ENCODE data around the gene XPC. TPM values are rescaled to one million over a fixed set of nuclear protein-coding genes. Genes with fewer than 3 reads are reported as not detected.

The XPC gene
- total RNA-seq, 4 donors from 2014 or later, result 14.4 to 47.9 (median 30.0) TPM

GRCh38 chr3:14199641-14200040 lies 21.2 kb upstream of the XPC start:
- intact Hi-C loops (cut with DNase I), result loop anchor here (5.0 to 10.0 kb wide), 2 partner anchors 55 to 268 kb away; no protein-coding TSS in a partner anchor
- no peaks in the 10 kb centered on the region for H3K9me3 ChIP-seq
- TF ChIP-seq POLR2A (IDR thresholded peaks at IDR 0.05) (no peak), CTCF (IDR thresholded peaks at IDR 0.05) (peak in 1 of 6 experiments; percentile 23)
- H3K4me1 ChIP-seq, result peaks cover 20 to 73% (median 43%) of the 10 kb centered on the region in 3 donors
- DNase-seq, result no peak
- WGBS, 2 donors, result 50 to 62% methylated on average over 4 of the region's 4 CpGs
- H3K4me3 ChIP-seq, result no peak overlapping the region
- H3K36me3 ChIP-seq, result peaks cover 0 to 35% (median 0%) of the 10 kb centered on the region in 3 donors
- H3K27ac ChIP-seq, result peak overlapping the region; percentile 41 to 77 (median 68)
- no peaks in the 10 kb centered on the region for H3K27me3 ChIP-seq

GRCh38 chr3:14194865-14195264 lies 16.5 kb upstream of the XPC start:
- Histone ChIP-seq H3K9me3 (no peaks in the 10 kb centered on the region), H3K36me3 (peaks cover 0 to 44% (median 0%) of the 10 kb centered on the region in 3 donors), H3K4me3 (no peak overlapping the region), H3K4me1 (peaks cover under 1 to 27% (median 9%) of the 10 kb centered on the region in 3 donors), H3K27me3 (no peaks in the 10 kb centered on the region), H3K27ac (no peak overlapping the region)
- DNase-seq, result no peak
- TF ChIP-seq POLR2A (IDR thresholded peaks at IDR 0.05) (no peak), CTCF (IDR thresholded peaks at IDR 0.05) (no peak)
- intact Hi-C loops (cut with DNase I), result no loop called here
- 79 to 88% methylated on average over 4 of the region's 4 CpGs for WGBS, 2 donors

GRCh38 chr3:14188041-14188754 lies 9.8 kb upstream of the XPC start:
- peaks cover 0 to 10% (median 0%) of the 10 kb centered on the region in 3 donors for H3K4me1 ChIP-seq
- no peak for TF ChIP-seq CTCF (IDR thresholded peaks at IDR 0.05)
- no peak for TF ChIP-seq POLR2A (IDR thresholded peaks at IDR 0.05)
- H3K27me3 ChIP-seq, result no peaks in the 10 kb centered on the region
- H3K27ac ChIP-seq, result no peak overlapping the region
- intact Hi-C loops (cut with DNase I), result no loop called here
- H3K4me3 ChIP-seq, result no peak overlapping the region
- WGBS, 2 donors, result 69 to 87% methylated on average over 4 of the region's 4 CpGs
- no peaks in the 10 kb centered on the region for H3K9me3 ChIP-seq
- DNase-seq, result no peak
- peaks cover 0 to 57% (median 17%) of the 10 kb centered on the region in 3 donors for H3K36me3 ChIP-seq

- WGBS, 2 donors, result 98 to 100% methylated on average over 5 of the region's 5 CpGs
- no peaks in the 10 kb centered on the region for H3K27me3 ChIP-seq
- no peak for TF ChIP-seq POLR2A (IDR thresholded peaks at IDR 0.05)
- TF ChIP-seq CTCF (IDR thresholded peaks at IDR 0.05), result no peak
- no peak overlapping the region for H3K27ac ChIP-seq
- DNase-seq, result no peak
- H3K4me3 ChIP-seq, result no peak overlapping the region
- intact Hi-C loops (cut with DNase I), result no loop called here
- peaks cover 0 to 65% (median 17%) of the 10 kb centered on the region in 3 donors for H3K36me3 ChIP-seq
- H3K4me1 ChIP-seq, result peaks cover 0 to 23% (median 9%) of the 10 kb centered on the region in 3 donors
- H3K9me3 ChIP-seq, result no peaks in the 10 kb centered on the region
These were observed 8.6 kb upstream of the XPC start for GRCh38 chr3:14186854-14187458.

GRCh38 chr3:14183015-14183577 lies 4.7 kb upstream of the XPC start:
- no peak overlapping the region for H3K4me3 ChIP-seq
- intact Hi-C loops (cut with DNase I), result no loop called here
- WGBS, 2 donors, result 35 to 47% methylated on average over 2 of the region's 2 CpGs
- peak overlapping the region in 3 of 4 donors; percentile 52 to 73 (median 65) for H3K27ac ChIP-seq
- peaks cover 0 to 60% (median 17%) of the 10 kb centered on the region in 3 donors for H3K36me3 ChIP-seq
- DNase-seq, result no peak
- no peaks in the 10 kb centered on the region for H3K27me3 ChIP-seq
- TF ChIP-seq POLR2A (IDR thresholded peaks at IDR 0.05), result no peak
- no peak for TF ChIP-seq CTCF (IDR thresholded peaks at IDR 0.05)
- H3K9me3 ChIP-seq, result no peaks in the 10 kb centered on the region
- peaks cover 0 to 51% (median 18%) of the 10 kb centered on the region in 3 donors for H3K4me1 ChIP-seq
